NCI-H2107 treated with DMSO at 0.1 percent for 48 hours (cell line): ENCODE results near the gene KLHL2.

ENCODE experiments used
- DNase-seq: peaks from one replicate; lab custom pipeline; 2025; ENCODE audit not compliant: unreplicated experiment; lab: John Stamatoyannopoulos, UW

The KLHL2 gene

DNA sequence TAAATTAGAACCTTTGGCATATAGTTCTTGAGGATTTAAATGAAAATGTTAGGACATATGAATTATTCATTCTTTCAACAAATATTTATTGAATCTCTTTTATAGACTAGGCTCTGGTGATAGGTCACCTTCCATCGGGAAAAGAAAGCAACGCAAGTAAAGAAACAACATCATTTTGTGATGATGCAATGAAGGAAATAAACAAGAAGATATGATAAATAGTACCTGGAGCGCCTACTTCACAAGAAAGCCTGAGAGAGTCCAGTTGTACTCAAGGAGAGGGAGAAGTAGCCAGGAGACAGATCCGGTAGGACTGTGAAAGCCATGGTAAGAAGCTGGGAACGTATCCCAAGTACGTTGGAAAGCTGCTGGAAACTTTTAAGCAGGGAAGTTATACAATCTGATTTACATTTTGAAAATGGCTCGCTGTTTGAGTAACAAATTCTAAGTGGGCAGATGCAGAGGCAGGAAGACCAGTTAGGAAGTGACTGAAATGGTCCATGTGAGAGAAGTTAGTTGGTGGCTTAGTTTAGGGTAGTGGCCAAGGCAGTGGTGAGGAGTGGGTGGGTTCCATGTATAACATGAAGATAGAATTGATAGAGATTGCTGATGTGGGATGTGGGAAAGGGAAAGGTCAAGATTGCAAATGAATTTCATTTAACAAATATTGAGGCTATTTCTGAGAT is 153.8 kb downstream of the KLHL2 start:
- DNase-seq, result no peak

DNA sequence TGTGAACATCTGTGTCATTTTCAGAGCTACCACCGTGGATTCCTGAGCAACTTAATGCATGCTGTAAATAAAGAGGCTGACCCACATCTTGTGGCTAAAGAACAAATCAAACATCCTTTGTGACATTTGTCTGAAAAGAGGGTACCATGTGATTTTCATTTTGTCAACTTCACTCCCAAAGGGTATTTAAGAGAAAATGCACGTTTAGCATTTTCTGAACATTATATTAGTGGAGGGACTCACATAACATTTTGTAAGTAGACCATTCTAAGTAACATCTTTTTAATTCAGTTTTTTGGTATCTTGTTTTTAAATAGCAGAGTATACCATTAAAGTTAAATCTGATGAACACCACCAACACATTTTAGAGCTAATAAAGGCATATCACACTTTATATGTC is 154.4 kb downstream of the KLHL2 start:
- no peak for DNase-seq

GRCh38 chr4:165364452-165365080 is 157.2 kb downstream of the KLHL2 start:
- DNase-seq, result no peak

- peak; percentile 44 for DNase-seq
These were observed 159.7 kb downstream of the KLHL2 start for GRCh38 chr4:165367040-165367439.

DNA sequence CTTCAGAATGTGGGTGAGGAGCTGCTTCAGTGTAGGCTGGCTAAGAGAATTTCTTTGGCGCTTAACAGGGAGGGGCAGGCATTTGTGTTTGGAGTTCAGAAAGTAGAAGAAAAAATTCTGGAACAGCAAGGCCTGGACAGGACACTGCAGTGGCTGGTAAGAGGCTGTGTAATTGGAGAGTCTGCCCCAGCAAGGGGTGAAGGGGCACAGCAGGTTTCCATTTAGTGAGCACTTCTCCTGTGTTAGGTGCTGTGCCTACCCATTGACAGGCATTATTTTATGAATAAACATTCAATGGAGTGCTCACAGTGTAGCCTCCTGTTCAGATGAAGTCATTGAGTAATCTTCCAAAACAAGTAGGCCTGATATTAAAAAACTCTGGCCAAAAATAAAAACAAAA is 160.8 kb downstream of the KLHL2 start:
- DNase-seq, result peak; percentile 66

DNA sequence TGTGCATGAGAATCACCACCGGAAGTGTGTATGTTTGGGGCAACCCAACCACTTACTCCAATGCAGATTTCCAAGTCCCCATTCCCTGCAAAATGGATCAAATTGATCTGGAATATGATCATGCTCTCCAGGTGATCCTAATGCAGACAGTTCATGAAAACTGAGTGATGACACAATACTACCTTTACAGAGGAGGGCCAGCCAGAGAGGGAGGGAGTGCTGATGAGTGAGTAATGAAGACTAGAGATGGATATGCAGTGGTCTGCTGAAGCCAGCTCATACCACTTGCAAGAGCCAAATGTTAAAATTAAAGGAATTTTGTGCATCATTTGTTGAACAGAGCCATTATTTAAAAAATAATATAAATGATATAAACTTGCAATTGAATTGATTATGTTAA is 161.2 kb downstream of the KLHL2 start:
- DNase-seq, result no peak

- DNase-seq, result no peak
These were observed 162.2 kb downstream of the KLHL2 start for GRCh38 chr4:165369522-165369921.

- DNase-seq, result no peak
These were observed 163.2 kb downstream of the KLHL2 start for GRCh38 chr4:165370530-165370929.
